KBM-7 (cell line): ENCODE data around the gene RNU1-4.
"Not testable (repeated sequence)": the region's sequence is repeated elsewhere in the genome, so short reads cannot be mapped to it uniquely, and the experiment has no call there.

ENCODE experiments used
- DNase-seq: peaks from one replicate; pipeline ENCODE4 v3.0.0-alpha.2; 2015
- in situ Hi-C: fragments of 300-500 bp; cut with MboI; formaldehyde crosslinking; loops from 2 replicates; pipeline ENCODE4 v1.14.3; 2020; ENCODE audit warnings: low sequenced_read_pairs, low pct_unique_long_range_greater_than_20kb, mixed read lengths

The RNU1-4 gene

DNA sequence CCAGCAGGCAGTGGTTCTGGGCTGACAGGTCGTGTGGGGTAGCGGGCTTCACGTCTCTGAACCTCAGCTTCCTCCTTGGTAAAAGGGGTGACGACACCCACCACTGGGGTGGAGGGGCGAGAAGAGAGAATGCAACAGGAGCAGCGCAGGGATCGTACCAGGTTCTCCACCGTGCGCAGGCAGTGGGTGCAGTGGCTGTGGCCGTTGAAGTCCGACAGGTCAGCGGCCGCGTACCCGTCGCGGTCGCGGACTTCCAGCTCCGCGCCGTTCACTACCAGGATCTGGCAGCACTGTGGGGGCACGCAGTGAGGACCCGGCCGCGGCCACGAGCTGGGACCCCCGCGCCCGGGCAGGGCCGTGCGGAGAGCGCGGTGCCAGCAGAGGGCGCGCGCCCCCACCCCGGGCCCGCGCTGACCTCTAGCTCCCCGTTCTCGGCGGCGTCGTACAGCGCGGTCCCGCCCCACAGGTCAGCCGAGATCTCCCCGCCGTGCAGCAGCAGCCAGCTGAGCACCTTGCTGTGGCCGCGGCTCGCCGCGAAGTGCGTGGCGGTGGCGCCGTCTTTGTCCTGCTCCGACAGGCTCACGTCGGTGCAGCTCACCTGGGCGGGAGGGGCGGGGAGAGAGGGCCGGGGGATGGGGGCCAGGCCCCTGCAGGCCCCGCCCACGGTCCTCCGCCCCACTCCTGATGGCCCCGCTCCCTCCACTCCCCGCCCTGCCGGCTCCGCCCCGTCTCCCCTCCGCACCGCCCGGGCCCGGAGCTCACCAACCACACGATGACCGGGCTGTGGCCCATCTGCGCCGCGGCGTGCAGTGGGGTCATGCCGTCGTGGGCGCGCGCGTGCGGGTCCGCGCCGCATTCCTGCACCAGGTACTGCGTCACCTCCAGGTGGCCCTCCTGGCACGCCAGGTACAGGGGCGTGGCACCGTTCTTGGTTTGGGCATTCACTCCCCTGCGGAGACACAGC is 32.9 kb upstream of the RNU1-4 start:
- in situ Hi-C loops, DNase-seq: not testable (repeated sequence)

- DNase-seq, in situ Hi-C loops: not testable (repeated sequence)
Observed at GRCh38 chr1:16708704-16709103, 31.6 kb upstream of the RNU1-4 start.

DNA sequence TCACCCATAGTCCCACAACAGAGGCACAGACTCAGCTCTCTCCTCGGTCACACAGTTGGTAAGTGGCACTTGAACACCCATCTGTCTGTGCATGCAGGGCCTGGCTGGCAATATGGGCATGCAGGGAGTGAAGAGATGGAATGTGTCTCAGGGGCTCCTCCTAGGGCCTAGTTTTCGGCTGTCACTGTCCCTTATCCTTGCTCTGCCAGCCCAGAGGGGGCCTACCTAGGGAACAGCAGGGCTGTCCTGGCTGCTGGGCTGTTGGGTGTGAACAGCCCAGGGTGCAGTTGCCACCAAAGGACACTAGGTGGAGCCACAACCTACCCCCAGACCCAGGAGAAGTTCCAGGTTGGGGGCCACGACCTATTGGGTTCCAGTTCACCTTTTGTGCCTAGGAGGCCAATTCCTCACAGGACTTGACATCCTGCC is 30.6 kb upstream of the RNU1-4 start:
- DNase-seq, in situ Hi-C loops: not testable (repeated sequence)

- DNase-seq, in situ Hi-C loops: not testable (repeated sequence)
Observed at GRCh38 chr1:16710618-16711017, 29.7 kb upstream of the RNU1-4 start.

GRCh38 chr1:16712131-16712530 is 28.2 kb upstream of the RNU1-4 start:
- DNase-seq, in situ Hi-C loops: not testable (repeated sequence)

DNA sequence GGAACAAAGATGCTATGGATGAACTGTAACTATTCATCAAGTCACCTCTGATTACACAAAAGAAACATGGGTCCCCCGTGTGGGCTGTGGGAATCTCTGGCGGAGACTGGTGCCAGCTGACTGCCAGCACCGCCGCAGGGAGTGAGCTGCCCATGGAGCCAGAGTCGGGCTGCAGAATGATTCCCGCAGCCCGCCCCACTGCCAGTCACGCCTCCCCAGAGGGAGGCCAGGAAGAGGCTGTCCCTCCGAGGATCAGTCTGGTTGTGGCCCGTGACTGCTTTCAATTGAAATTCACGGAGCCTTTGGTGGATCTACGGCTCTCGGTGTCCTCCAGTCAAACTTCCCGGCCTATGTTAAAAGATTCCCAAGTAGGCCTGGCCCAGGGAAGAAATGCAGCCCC is 27.7 kb upstream of the RNU1-4 start:
- in situ Hi-C loops, DNase-seq: not testable (repeated sequence)

GRCh38 chr1:16712984-16713383 is 27.3 kb upstream of the RNU1-4 start:
- DNase-seq, in situ Hi-C loops: not testable (repeated sequence)

GRCh38 chr1:16713480-16713879 is 26.8 kb upstream of the RNU1-4 start:
- in situ Hi-C loops, DNase-seq: not testable (repeated sequence)

DNA sequence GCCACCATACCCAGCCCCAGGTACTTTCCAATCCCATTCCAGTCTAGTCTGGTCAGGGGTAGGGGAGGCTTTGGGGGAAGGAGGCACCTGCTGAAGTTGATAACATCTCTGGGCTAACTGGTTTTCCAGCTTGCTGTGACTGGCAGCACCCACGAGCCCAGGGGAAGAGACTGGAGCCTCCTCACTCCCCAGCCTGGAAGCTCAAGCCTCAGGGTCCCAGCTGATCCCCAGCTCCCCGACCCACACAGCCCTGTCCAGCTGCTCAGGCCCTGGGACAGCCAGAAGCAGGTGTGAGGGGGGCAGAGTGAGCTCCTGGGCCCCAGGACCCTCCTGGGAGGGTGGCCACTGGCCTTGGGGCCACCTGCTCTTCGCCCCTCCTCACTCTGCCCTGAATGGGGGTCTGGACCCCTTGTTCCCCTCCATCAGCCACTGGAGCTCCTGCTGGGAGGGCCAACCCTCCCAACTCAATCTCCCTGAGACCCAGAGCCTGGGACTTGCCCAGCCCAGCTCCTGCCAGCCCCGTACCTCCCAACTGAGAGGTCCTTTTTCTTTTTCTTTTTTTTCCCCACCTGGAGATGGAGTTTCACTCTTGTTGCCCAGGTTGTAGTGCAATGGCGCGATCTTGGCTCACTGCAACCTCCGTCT is 23.5 kb upstream of the RNU1-4 start:
- in situ Hi-C loops, result no loop called here
- DNase-seq, result no peak

GRCh38 chr1:16717336-16718098 is 22.8 kb upstream of the RNU1-4 start:
- in situ Hi-C loops, result no loop called here
- no peak for DNase-seq

DNA sequence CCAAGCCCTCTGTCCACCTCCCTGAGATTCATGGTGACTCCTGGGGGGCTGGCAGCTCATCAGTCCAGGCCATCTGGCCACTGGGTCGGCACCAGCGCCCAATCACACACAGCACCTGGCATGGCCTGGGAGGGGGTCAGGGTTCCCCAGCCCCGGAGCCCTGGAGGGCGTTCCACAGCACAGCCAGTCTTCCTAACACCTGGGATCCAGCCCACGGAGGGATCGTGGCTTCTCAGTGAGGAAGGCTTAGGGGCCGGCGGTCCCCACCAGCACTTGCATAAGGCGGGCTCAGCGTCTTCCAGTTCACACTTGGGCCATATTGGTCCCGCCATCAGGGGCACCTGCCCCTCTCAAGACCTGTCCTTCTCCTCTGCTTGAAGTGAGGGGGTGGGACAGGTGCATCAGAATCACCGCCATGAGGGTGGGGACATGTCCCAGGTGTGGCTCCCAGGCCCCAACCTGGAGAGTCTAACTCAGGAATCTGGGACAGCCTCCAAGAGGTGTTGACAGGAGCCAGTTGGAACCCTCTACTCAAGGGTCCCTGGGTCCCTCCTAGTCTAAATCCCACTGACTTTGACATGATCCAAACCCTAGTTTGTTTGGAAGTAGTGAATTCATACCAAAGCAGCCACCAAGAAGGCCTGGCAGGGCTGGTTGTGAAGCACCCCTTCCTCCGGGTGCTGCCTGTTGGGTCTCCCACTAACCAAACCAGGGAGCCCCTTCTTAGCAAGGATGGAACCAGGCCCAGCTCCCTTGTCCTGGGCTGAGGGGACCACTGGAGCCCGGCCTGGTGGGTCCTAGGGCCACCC is 22.0 kb upstream of the RNU1-4 start:
- DNase-seq, in situ Hi-C loops: not testable (repeated sequence)

DNA sequence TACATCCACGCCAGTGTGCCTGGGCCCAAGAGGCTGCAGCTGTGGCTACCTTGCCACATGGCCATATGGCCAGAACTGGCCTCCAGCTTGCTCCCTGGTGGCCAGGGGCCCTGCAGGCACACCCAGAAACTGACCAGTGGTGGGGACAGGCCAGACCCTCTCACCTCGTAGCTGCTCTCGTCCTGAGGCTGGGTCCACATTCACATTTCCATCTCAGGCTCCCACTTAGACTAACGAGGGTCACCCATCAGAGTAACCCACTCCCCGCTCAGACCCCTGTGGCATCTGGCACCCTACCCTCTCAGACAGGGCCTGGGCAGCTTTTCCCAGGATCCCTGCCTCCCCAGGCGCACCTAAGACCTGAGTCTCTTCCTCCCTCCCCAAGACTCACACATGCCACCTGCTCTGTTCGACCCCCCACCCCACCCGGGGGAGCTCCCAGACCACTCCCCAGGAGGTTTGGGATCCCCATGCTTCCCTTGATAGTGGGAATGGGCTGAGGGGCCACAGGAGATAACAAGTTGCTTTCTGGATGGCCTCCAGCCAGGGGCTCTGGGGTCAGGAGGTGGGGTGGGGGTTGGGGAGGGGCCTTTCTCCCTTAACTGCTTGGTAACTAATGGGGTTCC is 21.3 kb upstream of the RNU1-4 start:
- in situ Hi-C loops, result no loop called here

GRCh38 chr1:16719571-16720350 is 20.6 kb upstream of the RNU1-4 start:
- in situ Hi-C loops, result no loop called here
- DNase-seq, result no peak

More for the DNA sequence above, 21.3 kb upstream of the RNU1-4 start:
- no peak for DNase-seq

DNA sequence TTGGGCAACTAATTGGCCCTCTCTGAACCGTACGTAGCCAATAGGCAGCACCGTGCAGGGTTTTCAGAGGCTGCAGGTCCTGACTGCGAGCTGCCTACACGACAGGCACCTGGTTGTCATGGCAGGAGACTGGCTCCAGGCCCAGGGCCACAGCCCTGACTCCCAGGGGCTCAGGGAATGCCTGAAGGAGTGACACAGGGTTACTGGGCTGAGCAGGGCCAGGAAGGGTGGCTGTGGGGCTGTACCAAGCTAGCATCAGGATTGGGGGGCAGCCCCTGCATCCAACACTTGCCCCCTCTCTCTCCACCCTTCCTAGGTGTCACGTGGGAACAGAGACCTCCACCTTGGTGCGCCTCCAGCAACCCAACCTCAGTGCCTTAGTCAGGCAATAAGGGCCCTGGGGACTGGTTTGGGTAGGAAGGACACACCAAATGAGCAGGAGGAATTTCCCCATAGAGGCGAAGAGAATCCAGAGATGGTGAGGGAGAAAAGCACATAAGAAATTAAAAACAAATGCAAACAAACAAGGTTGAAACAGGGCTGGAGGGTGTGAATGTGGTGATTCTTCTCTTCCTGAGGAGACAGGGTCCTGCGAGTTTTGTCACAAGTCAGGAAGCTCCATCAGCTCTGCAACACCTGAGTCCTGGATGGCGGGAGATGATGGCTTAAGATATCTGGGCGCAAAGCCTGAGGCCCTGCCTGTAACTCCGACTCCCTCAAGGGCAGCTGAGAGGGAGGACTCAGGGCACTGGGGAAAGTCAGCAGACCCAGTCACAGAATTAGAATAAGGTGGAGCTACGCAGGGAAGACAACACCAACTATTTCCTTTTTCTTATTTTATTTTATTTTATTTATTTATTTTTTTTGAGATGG is 19.7 kb upstream of the RNU1-4 start:
- DNase-seq, result no peak
- in situ Hi-C loops, result no loop called here

DNA sequence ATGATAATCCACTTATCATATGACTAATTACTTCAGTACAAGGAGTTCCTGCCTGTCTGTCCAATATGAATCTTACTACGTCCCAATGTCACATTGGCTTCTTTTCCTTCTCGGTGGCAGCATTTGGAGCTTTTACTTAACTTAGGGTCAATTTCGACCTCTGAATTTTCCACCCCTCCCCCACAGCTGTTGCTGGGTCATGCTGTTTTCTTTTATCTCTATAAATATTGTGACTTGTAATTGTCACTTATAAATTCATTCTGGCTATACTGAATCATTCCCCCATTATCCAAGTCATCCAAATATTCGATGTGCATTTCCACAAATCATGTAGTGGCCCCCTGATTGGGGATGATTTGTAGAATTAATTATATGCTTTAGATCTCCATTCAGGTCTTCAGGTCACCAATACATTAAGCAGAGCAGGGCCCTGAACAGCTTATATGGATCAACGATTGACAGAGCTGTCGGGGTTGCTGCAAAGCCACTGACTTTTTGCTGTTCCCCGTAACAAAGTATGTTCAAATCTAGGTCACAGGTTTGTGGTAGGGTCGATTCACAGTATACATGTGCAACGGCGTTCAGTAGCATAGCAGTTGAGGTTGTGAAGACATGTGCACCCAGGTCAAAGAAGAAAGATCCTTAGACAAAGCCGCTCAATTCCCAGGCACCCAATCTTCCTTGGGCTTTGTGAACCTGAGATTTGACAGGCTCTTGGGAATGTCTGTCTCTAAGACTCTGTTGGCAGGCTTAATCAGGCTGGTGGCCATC is 18.3 kb upstream of the RNU1-4 start:
- DNase-seq, result no peak
- in situ Hi-C loops, result no loop called here
